Esophagus muscularis mucosa (tissue), 4 donors: ENCODE data around the gene PTPN4. TPM values are rescaled to one million over a fixed set of nuclear protein-coding genes. Genes with fewer than 3 reads are reported as not detected.

Source experiments
- DNase-seq: peaks from one replicate; pipeline ENCODE4 v3.0.0-alpha.2; 2017; ENCODE audit errors: extremely low spot score
- H3K27ac ChIP-seq, 4 donors: fragments of 200-600 bp; sonication (generic); replicated peaks in 1 of 4; 1 replicate in 3 of 4; 2 replicates in 1 of 4; pipeline ENCODE4 v1.5.1; 2016 to 2019; ENCODE audit warnings: mild to moderate bottlenecking in 1 of 4
- H3K27me3 ChIP-seq, 4 donors: fragments of 200-600 bp; sonication (generic); one replicate each; pipeline versions ENCODE4 v1.5.1 to v1.6.0; 2016 to 2019
- H3K36me3 ChIP-seq, 4 donors: fragments of 200-600 bp; sonication (generic); one replicate each; pipeline ENCODE4 v1.5.1; 2016 to 2019
- H3K4me1 ChIP-seq, 4 donors: fragments of 200-600 bp; sonication (generic); one replicate each; pipeline ENCODE4 v1.5.1; 2016 to 2019
- H3K4me3 ChIP-seq, 4 donors: fragments of 200-600 bp; sonication (generic); 1 replicate in 2 of 4; 2 replicates in 2 of 4; pipeline ENCODE4 v1.5.1; 2016 to 2019; ENCODE audit warnings: mild to moderate bottlenecking in 4 of 4, moderate library complexity in 1 of 4
- H3K9me3 ChIP-seq, 4 donors: fragments of 200-600 bp; sonication (generic); 1 replicate in 3 of 4; 2 replicates in 1 of 4; pipeline ENCODE4 v1.5.1; 2016 to 2019
- CTCF ChIP-seq, 3 experiments: fragments of 200-600 bp in 2 of 3; fragments of 450-650 bp in 1 of 3; sonication (generic) in 2 of 3; IDR thresholded peaks; one replicate each; pipeline ENCODE4 v1.5.1; 2017 to 2019; ENCODE audit warnings: antibody characterized with exemption in 3 of 3, mild to moderate bottlenecking in 2 of 3, moderate library complexity in 1 of 3
- EP300 ChIP-seq: sonication (generic); formaldehyde crosslinking; IDR thresholded peaks from one replicate; pipeline ENCODE4 v1.6.1; 2017; ENCODE audit warnings: antibody characterized with exemption
- POLR2A ChIP-seq: fragments of 450-650 bp; IDR thresholded peaks from one replicate; pipeline ENCODE4 v1.6.1; 2017; ENCODE audit warnings: antibody characterized with exemption, moderate library complexity, mild to moderate bottlenecking, low read depth
- POLR2AphosphoS5 ChIP-seq, 2 donors: sonication (generic); formaldehyde crosslinking; IDR thresholded peaks; one replicate each; pipeline ENCODE4 v1.6.1; 2017; ENCODE audit warnings: antibody characterized with exemption in 2 of 2
- WGBS: methylation state at CpG from one replicate; pipeline ENCODE4 v1.1.5; 2018; 5-methylcytosine and 5-hydroxymethylcytosine counted together
- intact Hi-C: fragments of 100-400 bp; cut with DNase I; formaldehyde crosslinking; loops from one replicate; pipeline ENCODE4 v1.15.1; 2023
- total RNA-seq, 4 donors: library from RNA; depleted of rRNA; stranded (reverse); fragments of >200 nt; gene quantifications; one replicate each; pipeline versions ENCODE4 v1.1.0 to v1.2.1, GENCODE V29; 2016

Gene PTPN4
- total RNA-seq, 4 donors from 2014 or later: 21.3 to 39.9 (median 24.7) TPM

- Histone ChIP-seq H3K9me3 (no peaks in the 10 kb centered on the region), H3K4me1 (peaks cover 0 to 8% (median 5%) of the 10 kb centered on the region in 4 donors), H3K4me3 (no peak overlapping the region), H3K36me3 (peaks cover 0 to 26% (median 5%) of the 10 kb centered on the region in 4 donors), H3K27ac (no peak overlapping the region), H3K27me3 (no peaks in the 10 kb centered on the region)
- no peak for DNase-seq
- TF ChIP-seq POLR2AphosphoS5 (IDR thresholded peaks at IDR 0.05) (no peak), CTCF (IDR thresholded peaks at IDR 0.05) (no peak), EP300 (no peak), POLR2A (no peak)
- WGBS: 90% methylated on average over 1 of the region's 1 CpG
- intact Hi-C loops: no loop called here
Observed at GRCh38 chr2:119941388-119941787, 181.7 kb downstream of the PTPN4 start.

- Histone ChIP-seq H3K4me3 (no peak overlapping the region), H3K27me3 (no peaks in the 10 kb centered on the region), H3K36me3 (peaks cover 0 to 22% (median 7%) of the 10 kb centered on the region in 4 donors), H3K9me3 (no peaks in the 10 kb centered on the region), H3K4me1 (peaks cover 0 to 8% (median 5%) of the 10 kb centered on the region in 4 donors), H3K27ac (no peak overlapping the region)
- DNase-seq: no peak
- TF ChIP-seq EP300 (no peak), POLR2A (no peak), POLR2AphosphoS5 (IDR thresholded peaks at IDR 0.05) (no peak), CTCF (IDR thresholded peaks at IDR 0.05) (no peak)
- intact Hi-C loops: no loop called here
- WGBS: 82% methylated on average over 3 of the region's 3 CpGs
Observed at GRCh38 chr2:119941981-119942513, 182.3 kb downstream of the PTPN4 start.

GRCh38 chr2:119943058-119943457, 183.3 kb downstream of the PTPN4 start:
- intact Hi-C loops: no loop called here
- no peak overlapping the region for H3K27ac ChIP-seq
- H3K4me3 ChIP-seq: no peak overlapping the region
- no peak for TF ChIP-seq POLR2AphosphoS5 (IDR thresholded peaks at IDR 0.05)
- TF ChIP-seq EP300: no peak
- TF ChIP-seq POLR2A: no peak
- TF ChIP-seq CTCF (IDR thresholded peaks at IDR 0.05): no peak
- no peaks in the 10 kb centered on the region for H3K9me3 ChIP-seq
- H3K36me3 ChIP-seq: peaks cover 0 to 20% (median 9%) of the 10 kb centered on the region in 4 donors
- no peak for DNase-seq
- no peaks in the 10 kb centered on the region for H3K27me3 ChIP-seq
- peaks cover 0 to 8% (median 5%) of the 10 kb centered on the region in 4 donors for H3K4me1 ChIP-seq

- no peak for DNase-seq
Observed at GRCh38 chr2:119947535-119947934, 187.8 kb downstream of the PTPN4 start.

GRCh38 chr2:119950966-119951365, 191.2 kb downstream of the PTPN4 start:
- Histone ChIP-seq H3K36me3 (peaks cover 0 to 56% (median 21%) of the 10 kb centered on the region in 4 donors), H3K27me3 (no peaks in the 10 kb centered on the region), H3K9me3 (no peaks in the 10 kb centered on the region), H3K27ac (no peak overlapping the region), H3K4me1 (peaks cover 0 to 6% (median 2%) of the 10 kb centered on the region in 4 donors), H3K4me3 (no peak overlapping the region)
- intact Hi-C loops: no loop called here
- TF ChIP-seq CTCF (IDR thresholded peaks at IDR 0.05): no peak
- TF ChIP-seq EP300: no peak
- no peak for DNase-seq
- WGBS: 85% methylated on average over 2 of the region's 2 CpGs

More at GRCh38 chr2:119947535-119947934, 187.8 kb downstream of the PTPN4 start:
- 76% methylated on average over 1 of the region's 1 CpG for WGBS
- intact Hi-C loops: no loop called here
- Histone ChIP-seq H3K27me3 (no peaks in the 10 kb centered on the region), H3K4me3 (no peak overlapping the region), H3K4me1 (peaks cover 0 to 6% (median 2%) of the 10 kb centered on the region in 4 donors), H3K27ac (no peak overlapping the region), H3K9me3 (no peaks in the 10 kb centered on the region), H3K36me3 (peaks cover 0 to 33% (median 11%) of the 10 kb centered on the region in 4 donors)
- TF ChIP-seq POLR2AphosphoS5 (IDR thresholded peaks at IDR 0.05): no peak
